A673 (cell line): Measurements from ENCODE around the gene BCLAF1.

Experiments used
- EZH2 ChIP-seq: fragments of 200-600 bp; sonication (generic); IDR thresholded peaks from 2 replicates; pipeline ENCODE4 v1.6.1; 2017; ENCODE audit warnings: borderline replicate concordance, low read depth, mild to moderate bottlenecking, mixed read lengths, antibody characterized with exemption, low read length; ENCODE audit not compliant: poor library complexity, severe bottlenecking
- TF ChIP-seq, protein P1 (sequence below): fragments of 300-800, 200-600 bp; sonication (generic); conservative IDR thresholded peaks from 2 replicates; pipeline ENCODE4 v1.5.1; 2017; ENCODE audit warnings: low read depth, mild to moderate bottlenecking, antibody characterized with exemption, low read length, moderate library complexity, mixed read lengths

DNA sequence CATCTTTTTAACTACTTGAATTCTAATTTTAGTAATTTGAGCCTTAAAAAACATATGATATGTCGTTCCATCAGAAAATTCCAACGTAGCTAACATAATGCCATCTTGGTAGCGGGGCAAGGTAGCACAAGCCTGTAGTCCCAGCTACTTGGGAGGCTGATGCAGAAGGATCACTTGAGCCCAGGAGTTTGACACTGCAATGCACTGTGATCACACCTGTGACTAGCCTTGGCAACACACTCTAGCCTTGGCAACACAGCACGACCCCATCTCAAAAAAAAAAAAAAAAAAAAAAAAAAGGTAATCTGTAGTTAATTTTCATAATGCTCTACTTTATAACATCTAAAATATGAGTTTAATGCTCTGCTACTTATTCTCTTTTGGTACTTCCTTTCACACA is 6.7 kb downstream of the BCLAF1 start:
- TF ChIP-seq, protein P1, sequence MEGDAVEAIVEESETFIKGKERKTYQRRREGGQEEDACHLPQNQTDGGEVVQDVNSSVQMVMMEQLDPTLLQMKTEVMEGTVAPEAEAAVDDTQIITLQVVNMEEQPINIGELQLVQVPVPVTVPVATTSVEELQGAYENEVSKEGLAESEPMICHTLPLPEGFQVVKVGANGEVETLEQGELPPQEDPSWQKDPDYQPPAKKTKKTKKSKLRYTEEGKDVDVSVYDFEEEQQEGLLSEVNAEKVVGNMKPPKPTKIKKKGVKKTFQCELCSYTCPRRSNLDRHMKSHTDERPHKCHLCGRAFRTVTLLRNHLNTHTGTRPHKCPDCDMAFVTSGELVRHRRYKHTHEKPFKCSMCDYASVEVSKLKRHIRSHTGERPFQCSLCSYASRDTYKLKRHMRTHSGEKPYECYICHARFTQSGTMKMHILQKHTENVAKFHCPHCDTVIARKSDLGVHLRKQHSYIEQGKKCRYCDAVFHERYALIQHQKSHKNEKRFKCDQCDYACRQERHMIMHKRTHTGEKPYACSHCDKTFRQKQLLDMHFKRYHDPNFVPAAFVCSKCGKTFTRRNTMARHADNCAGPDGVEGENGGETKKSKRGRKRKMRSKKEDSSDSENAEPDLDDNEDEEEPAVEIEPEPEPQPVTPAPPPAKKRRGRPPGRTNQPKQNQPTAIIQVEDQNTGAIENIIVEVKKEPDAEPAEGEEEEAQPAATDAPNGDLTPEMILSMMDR, result no peak
- no peak for TF ChIP-seq EZH2
